Stimulated activated naive CD8-positive, alpha-beta T cell treated with anti-CD3 and anti-CD28 coated beads, Interleukin-15, amount 100 ng/mL, for 72 hours (primary cell): ENCODE data around the gene MEPE.
"Not testable (repeated sequence)": the region's sequence is repeated elsewhere in the genome, so short reads cannot be mapped to it uniquely, and the experiment has no call there.

Source experiments
- ATAC-seq: fragments of 150-1000 bp; cut with Tn5 transposase; 2 replicates; pipeline ENCODE4 v1.10.0; 2021; ENCODE audit warnings: mild to moderate bottlenecking, moderate library complexity
- DNase-seq, 2 donors: peaks; one replicate each; pipeline ENCODE4 v3.0.0; 2021 to 2022
- H3K27ac Mint-ChIP-seq, 2 donors: one replicate each; pipeline ENCODE4 v1.8.0; 2022; ENCODE audit warnings: mild to moderate bottlenecking in 2 of 2, mixed read lengths in 2 of 2, moderate library complexity in 2 of 2
- H3K27me3 Mint-ChIP-seq: one replicate; pipeline ENCODE4 v1.8.0; 2022; ENCODE audit warnings: mixed read lengths
- H3K4me1 Mint-ChIP-seq: one replicate; pipeline ENCODE4 v1.8.0; 2022; ENCODE audit warnings: mild to moderate bottlenecking, mixed read lengths
- H3K4me3 Mint-ChIP-seq, 2 donors: one replicate each; pipeline ENCODE4 v1.8.0; 2022; ENCODE audit warnings: mild to moderate bottlenecking in 2 of 2, mixed read lengths in 2 of 2, moderate library complexity in 1 of 2
- H3K9me3 Mint-ChIP-seq, 2 donors: one replicate each; pipeline ENCODE4 v1.8.0; 2022; ENCODE audit warnings: mixed read lengths in 2 of 2

MEPE gene

DNA sequence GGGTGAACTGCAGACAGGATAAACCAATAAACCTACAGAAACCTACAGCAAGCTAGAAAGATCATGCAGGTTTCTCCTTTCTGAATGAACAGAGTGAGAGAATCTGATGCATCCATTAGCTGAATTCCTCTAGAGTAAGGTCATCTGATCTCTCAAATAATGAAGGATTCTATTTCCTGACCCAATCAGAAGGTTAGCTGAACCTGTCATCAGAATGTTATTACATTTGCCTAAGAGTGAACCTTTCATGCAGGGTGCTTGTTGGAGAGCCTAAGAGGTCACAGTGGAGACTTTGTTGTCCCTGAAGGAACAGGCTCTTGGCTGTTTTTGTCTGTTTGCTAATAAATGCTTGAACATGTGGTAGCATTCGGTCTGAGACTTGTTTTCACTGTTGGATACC, 24.0 kb downstream of the MEPE start:
- DNase-seq (no peak), ATAC-seq (no peak)
- H3K4me1 Mint-ChIP-seq, result peaks cover 11% of the 10 kb centered on the region
- peaks cover 22% of the 10 kb centered on the region for H3K27me3 Mint-ChIP-seq
- no peak overlapping the region for H3K4me3 Mint-ChIP-seq
- H3K9me3 Mint-ChIP-seq, result no peaks in the 10 kb centered on the region
- H3K27ac Mint-ChIP-seq, result no peak overlapping the region

DNA sequence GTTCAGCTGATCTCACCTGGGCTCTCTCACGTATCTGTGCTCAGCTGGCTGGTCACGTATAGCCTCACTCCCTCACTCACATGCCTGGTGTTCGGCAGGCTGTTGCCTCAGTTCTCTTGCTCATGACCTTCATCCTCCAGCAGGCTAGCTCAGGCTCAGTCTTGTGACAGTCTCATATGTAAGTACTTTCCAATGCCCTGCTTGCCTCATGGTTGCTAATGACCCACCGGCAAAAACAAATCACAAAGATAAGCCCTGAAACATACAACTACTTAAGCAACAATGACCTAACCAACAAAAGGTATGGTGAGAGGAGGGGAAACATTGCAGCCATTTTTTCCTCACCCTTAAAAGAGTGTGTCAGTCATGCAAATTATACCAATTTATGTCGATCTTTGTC, 25.0 kb downstream of the MEPE start:
- H3K27ac Mint-ChIP-seq, result no peak overlapping the region
- no peak overlapping the region for H3K4me3 Mint-ChIP-seq
- H3K27me3 Mint-ChIP-seq, result peaks cover 22% of the 10 kb centered on the region
- DNase-seq, result no peak
- ATAC-seq, result no peak
- H3K4me1 Mint-ChIP-seq, result peaks cover 11% of the 10 kb centered on the region
- H3K9me3 Mint-ChIP-seq, result no peaks in the 10 kb centered on the region

DNA sequence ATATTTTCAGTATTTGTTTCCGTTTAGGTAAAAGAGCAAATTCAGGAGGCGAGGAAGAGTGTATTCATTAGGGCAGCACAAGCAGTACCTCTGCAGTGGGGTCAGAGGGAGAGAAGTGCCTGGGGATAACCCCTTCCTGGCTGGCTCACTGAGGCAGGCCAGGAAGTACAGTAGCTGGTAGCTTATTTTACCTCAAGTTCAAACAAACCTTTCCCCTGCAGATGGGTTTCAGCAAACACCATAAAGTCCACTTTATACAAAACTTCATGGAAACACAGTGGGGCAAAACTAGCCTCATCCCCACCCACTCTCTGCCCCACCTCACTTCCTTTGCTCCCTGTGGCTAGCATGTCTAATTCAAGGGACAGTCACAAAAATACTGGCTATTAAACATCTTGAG, 29.5 kb downstream of the MEPE start:
- no peaks in the 10 kb centered on the region for H3K4me1 Mint-ChIP-seq
- H3K27me3 Mint-ChIP-seq, result peaks cover 21% of the 10 kb centered on the region
- no peak overlapping the region for H3K4me3 Mint-ChIP-seq
- DNase-seq (no peak), ATAC-seq (no peak)
- no peaks in the 10 kb centered on the region for H3K9me3 Mint-ChIP-seq
- no peak overlapping the region for H3K27ac Mint-ChIP-seq

DNA sequence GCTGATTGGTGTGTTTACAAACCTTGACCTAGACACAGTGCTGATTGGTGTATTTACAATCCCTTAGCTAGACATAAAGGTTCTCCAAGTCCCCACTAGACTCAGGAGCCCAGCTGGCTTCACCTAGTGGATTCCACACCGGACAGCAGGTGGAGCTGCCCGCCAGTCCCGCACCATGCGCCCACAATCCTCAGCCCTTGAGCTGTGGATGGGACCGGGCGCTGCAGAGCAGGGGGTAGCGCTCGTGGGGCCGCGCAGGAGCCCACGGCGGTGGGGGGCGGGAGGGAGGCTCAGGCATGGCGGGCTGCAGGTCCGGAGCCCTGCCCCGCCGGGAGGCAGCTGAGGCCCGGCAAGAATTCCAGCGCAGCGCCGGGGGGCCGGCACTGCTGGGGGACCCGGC, 30.7 kb downstream of the MEPE start:
- Mint-ChIP-seq H3K27me3 (peaks cover 28% of the 10 kb centered on the region), H3K27ac (no peak overlapping the region), H3K4me3 (no peak overlapping the region), H3K4me1 (no peaks in the 10 kb centered on the region), H3K9me3 (no peaks in the 10 kb centered on the region)
- DNase-seq (no peak), ATAC-seq (peak; percentile 76)

DNA sequence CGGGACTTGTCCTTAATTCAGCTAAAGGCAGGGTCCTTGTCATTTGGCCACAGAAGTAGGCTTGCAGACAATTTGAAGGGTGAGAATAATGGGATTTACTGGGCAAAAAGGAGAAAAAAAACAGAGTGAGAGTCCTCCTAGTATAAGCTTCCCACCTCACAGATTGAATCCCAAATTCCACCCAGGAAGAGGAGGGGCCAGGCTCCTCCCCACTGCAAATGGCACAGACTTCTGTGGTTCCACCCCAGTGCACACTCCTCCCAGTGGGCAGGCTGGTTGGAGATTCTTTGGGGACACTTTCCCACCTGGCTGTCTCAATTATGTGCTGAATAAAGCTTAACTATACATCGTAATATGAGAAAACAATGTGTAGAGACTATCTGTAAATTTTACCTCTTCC, 31.6 kb downstream of the MEPE start:
- no peak overlapping the region for H3K27ac Mint-ChIP-seq
- H3K4me1 Mint-ChIP-seq, result no peaks in the 10 kb centered on the region
- no peak for ATAC-seq

DNA sequence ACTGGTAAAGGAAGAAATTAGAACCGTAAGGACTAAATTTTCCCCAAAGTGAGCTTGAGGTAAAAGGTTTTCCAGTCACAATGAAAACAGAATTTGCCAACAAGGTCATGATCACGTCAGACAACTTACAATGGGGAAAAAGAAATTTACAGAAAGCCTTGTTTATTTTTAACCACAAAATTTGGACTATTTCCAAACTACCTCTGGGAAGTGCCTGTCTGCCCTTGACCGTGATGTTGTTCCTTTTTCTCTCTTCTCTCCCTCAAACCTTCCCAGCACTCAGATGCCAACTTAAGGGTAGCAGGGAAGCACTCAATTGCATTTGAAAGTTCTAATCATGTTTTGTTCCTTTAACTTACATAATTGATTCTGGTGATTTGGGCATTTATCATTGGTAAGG, 32.5 kb downstream of the MEPE start:
- no peak for DNase-seq
- peaks cover 26% of the 10 kb centered on the region for H3K27me3 Mint-ChIP-seq
- H3K4me1 Mint-ChIP-seq, result no peaks in the 10 kb centered on the region
- no peak for ATAC-seq
- H3K4me3 Mint-ChIP-seq, result no peak overlapping the region
- H3K9me3 Mint-ChIP-seq, result no peaks in the 10 kb centered on the region
- H3K27ac Mint-ChIP-seq, result no peak overlapping the region

More for the DNA sequence above, 31.6 kb downstream of the MEPE start:
- peaks cover 26% of the 10 kb centered on the region for H3K27me3 Mint-ChIP-seq
- no peaks in the 10 kb centered on the region for H3K9me3 Mint-ChIP-seq
- H3K4me3 Mint-ChIP-seq, result no peak overlapping the region
- no peak for DNase-seq

DNA sequence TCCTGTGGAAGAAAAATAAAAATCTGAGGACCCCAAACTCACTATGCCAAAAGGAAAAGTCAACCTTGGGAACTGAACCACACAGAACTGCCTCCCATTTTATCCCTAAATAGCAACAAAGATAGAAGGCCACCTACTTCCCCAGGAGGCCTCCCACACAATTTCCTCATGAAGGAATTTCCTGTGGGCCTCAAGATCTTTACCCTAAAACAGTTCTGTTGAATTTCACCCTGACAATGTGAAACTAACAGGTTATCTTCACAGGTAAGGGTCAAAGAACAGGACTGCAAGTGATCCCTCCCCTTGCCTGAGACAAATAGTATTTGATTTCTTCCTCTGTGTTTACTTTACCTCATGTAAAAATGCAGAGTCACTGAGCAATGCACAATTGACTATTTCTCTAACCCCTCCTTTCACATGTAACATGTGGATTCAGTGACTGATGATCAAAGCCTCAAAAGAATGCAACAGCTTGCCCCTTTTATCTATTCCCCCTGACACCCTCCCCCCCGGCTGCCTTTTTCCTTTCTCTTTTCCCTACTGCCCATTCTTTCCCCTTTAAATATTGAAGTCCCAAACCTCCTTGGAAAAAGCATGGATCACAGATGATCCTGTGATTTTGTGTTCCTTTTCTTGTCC, 33.3 kb downstream of the MEPE start:
- no peaks in the 10 kb centered on the region for H3K4me1 Mint-ChIP-seq
- no peaks in the 10 kb centered on the region for H3K9me3 Mint-ChIP-seq
- no peak overlapping the region for H3K27ac Mint-ChIP-seq
- H3K4me3 Mint-ChIP-seq, result no peak overlapping the region
- H3K27me3 Mint-ChIP-seq, result peaks cover 26% of the 10 kb centered on the region
- no peak for DNase-seq
- ATAC-seq, result no peak

DNA sequence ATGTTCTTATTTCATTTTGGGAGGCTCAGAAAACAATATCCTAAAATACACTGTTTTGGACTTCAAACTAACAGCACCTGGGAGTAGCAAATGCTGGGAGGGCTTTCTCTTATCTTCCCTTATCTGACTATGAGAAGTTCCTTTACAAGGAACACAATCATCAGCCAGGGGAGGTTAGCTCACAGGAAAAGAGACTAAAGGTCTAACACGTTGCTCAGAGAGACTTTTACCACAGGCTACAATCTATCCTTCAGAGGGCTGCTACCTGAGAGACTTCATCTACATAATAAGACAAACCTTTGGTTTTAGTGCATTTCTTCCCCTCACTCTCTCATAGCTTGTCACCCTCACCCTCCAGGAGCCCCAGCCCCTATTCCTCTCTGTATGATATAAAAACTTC, 35.8 kb downstream of the MEPE start:
- H3K4me3 Mint-ChIP-seq, result no peak overlapping the region
- H3K27ac Mint-ChIP-seq, result no peak overlapping the region
- no peaks in the 10 kb centered on the region for H3K4me1 Mint-ChIP-seq
- H3K27me3 Mint-ChIP-seq, result peaks cover 36% of the 10 kb centered on the region
- DNase-seq, result no peak
- no peak for ATAC-seq
- no peaks in the 10 kb centered on the region for H3K9me3 Mint-ChIP-seq

DNA sequence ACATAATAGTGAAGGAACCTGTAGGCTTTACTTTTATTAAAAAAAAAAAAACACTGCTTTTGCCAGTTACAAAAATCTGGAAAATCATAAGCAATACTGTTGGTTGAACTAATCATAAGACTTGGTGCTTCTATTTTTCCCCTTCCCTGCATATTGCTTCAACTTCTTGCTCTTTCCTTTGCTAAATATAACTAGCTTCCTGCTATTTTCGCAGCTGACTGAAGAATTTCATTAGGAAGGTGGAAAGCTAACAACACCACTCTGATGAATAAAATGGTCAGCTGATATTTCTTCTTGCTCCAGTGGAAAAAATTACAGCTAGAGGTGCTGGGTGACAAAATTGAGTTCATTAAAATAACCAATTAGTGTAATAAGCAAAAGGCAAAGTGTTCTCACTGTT, 39.3 kb downstream of the MEPE start:
- Mint-ChIP-seq H3K4me1 (no peaks in the 10 kb centered on the region), H3K4me3 (no peak overlapping the region), H3K27ac (no peak overlapping the region), H3K9me3 (no peaks in the 10 kb centered on the region), H3K27me3 (peaks cover 26% of the 10 kb centered on the region)
- ATAC-seq (no peak), DNase-seq (no peak)

DNA sequence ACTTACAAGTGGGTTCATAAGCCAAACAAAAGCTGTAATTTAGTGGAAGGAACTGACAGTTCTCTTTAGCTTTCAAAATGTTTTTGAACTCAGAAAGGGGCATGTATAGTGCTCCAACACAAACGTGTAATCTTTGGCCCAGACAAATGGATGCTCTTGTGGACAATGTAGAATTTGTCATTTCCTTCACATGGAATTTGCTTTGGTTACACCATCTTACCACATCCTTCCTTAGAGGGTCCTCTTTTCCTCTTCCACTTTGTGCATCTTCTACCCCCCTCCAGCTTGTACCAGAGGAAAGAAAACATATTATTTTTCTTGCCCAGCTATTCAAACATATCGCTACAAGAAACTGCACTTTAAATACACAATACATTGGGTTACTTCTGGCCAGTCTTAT, 42.4 kb downstream of the MEPE start:
- Mint-ChIP-seq H3K27me3 (peaks cover 11% of the 10 kb centered on the region), H3K9me3 (no peaks in the 10 kb centered on the region), H3K27ac (no peak overlapping the region), H3K4me1 (no peaks in the 10 kb centered on the region), H3K4me3 (no peak overlapping the region)
- ATAC-seq (no peak), DNase-seq (no peak)

DNA sequence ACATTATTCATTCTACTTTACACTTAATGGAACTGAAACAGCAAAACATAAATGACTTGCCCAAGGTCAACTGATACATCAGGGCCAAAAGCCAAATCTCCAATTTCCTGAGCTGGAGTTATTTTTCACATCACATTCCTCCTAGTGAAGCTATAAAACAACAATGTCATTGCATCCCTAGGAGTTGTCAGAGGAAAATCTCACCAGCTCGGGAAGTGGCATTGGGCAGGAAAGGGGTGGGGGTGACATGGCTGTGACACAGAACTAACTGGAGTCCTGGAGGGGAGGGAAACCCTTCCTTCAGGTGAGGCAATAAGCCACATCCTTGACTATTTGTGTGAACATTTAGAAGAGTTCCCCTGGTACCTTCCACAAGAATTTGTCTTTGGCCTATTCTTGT, 47.3 kb downstream of the MEPE start:
- DNase-seq (no peak), ATAC-seq (no peak)
- no peaks in the 10 kb centered on the region for H3K4me1 Mint-ChIP-seq
- H3K27ac Mint-ChIP-seq, result no peak overlapping the region
- H3K27me3 Mint-ChIP-seq, result peaks cover 8% of the 10 kb centered on the region
- no peak overlapping the region for H3K4me3 Mint-ChIP-seq
- no peaks in the 10 kb centered on the region for H3K9me3 Mint-ChIP-seq

DNA sequence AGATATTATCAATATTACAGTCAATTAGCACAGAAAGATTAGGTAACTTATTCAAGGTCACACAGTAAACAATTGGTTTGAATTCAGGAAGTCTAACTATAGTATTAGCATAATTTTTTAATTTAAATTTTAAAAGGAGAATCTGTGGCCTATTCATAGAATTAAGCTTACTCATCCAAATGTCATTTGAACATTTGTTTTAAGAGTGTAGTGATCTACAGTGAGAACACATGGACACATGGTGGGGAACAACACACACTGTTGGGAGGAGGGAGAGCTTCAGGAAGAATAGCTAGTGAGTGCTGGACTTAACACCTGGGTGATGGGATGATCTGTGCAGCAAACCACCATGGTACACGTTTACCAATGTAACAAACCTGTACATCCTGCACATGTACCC, 48.3 kb downstream of the MEPE start:
- H3K4me1 Mint-ChIP-seq, result no peaks in the 10 kb centered on the region
- DNase-seq (no peak), ATAC-seq (no peak)
- no peaks in the 10 kb centered on the region for H3K9me3 Mint-ChIP-seq
- peaks cover 18% of the 10 kb centered on the region for H3K27me3 Mint-ChIP-seq
- H3K4me3 Mint-ChIP-seq, result no peak overlapping the region
- no peak overlapping the region for H3K27ac Mint-ChIP-seq

DNA sequence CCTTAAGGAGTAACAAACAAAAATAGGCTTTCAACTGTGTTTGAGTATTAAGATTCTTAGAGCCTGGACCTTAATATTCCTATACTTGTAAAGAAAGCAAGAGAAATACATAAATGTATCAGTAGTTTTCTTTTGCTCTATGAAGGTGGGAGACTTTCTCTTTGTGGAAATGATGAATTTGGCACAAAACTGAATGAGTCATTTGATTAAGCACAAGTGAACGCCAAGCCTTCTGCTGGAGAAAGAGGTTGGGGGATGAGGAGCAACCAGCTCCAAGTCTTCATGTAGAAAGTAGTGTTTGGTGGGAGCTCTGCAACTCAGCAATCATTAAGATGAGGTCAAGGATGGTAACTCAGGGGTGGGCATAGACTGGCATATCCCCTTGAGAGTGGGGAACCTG, 49.6 kb downstream of the MEPE start:
- ATAC-seq (no peak), DNase-seq (no peak)
- Mint-ChIP-seq H3K4me3 (no peak overlapping the region), H3K27ac (no peak overlapping the region), H3K9me3 (no peaks in the 10 kb centered on the region), H3K27me3 (peaks cover 27% of the 10 kb centered on the region), H3K4me1 (no peaks in the 10 kb centered on the region)

DNA sequence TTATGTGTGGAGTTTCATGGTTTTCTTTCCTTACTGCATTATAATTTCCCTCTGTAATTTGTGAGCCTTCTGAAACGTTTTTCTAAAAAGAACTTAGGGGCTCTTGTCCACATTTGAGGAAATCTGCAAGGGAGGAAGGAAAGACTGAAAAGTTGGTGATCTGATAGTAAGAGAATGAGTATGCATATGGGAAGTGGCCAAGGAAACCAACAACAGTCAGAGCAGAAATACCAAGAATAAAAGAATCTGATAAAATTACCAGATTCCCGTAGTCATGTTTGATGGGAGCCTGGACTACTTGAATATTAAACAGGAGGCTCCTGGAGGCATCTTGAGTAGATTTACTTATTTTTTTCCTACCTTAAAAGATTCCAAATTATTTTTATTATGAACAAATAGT, 50.1 kb downstream of the MEPE start:
- no peaks in the 10 kb centered on the region for H3K4me1 Mint-ChIP-seq
- no peaks in the 10 kb centered on the region for H3K9me3 Mint-ChIP-seq
- peaks cover 30% of the 10 kb centered on the region for H3K27me3 Mint-ChIP-seq
- no peak overlapping the region for H3K4me3 Mint-ChIP-seq
- H3K27ac Mint-ChIP-seq, result no peak overlapping the region
- DNase-seq, result no peak
- no peak for ATAC-seq

DNA sequence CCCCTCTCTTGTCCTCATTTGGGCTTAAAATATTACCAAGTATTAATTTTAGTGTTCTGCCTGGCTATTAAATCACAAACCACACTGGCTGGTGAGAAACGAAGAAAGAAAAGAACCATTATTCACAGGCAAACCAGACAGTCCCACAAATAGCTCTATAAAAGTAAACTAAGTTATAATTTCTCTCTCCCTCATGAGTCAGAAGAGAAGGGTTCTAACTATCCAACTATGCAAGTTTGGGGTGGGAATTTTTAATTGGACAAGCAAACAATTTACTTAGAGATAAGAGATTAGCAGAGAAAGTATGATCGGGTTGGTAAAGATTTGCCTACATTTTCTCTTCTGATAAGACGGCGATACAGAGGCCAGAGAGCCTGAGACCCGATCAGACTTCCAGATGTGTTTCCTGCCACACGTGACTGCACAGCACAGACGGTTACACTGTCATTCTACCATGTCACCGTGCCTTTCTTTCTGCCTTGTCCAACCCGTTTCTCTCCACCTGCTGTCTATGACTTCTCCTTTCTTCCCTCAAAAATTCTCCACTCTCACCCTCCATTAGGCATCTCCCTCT, 52.3 kb downstream of the MEPE start:
- no peak for ATAC-seq

DNA sequence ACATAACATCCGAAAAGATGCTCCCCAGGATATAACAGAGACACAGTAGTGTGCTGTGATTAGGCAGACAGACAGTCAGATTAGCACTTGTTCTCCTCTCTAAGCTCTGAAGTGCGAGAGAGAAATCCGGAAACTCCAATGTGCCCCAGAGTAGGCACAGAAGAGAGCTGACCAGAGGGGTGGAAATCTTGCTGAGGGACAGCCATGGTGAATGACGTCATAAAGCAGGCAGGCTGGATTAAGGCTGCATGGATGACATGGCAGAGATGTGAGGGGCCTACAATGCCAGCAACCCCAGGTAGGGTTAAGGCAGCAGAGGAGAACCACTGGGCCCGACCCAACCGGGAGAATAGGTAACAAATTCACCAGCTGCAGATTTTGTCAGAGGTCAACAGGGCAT, 53.3 kb downstream of the MEPE start:
- H3K4me3 Mint-ChIP-seq, result no peak overlapping the region
- no peak overlapping the region for H3K27ac Mint-ChIP-seq
- H3K9me3 Mint-ChIP-seq, result peaks cover 0 to 6% of the 10 kb centered on the region in 2 donors
- no peak for ATAC-seq
- H3K4me1 Mint-ChIP-seq, result no peaks in the 10 kb centered on the region
- no peak for DNase-seq
- H3K27me3 Mint-ChIP-seq, result peaks cover 30% of the 10 kb centered on the region

More for the DNA sequence above, 52.3 kb downstream of the MEPE start:
- no peak overlapping the region for H3K27ac Mint-ChIP-seq
- H3K27me3 Mint-ChIP-seq, result peaks cover 30% of the 10 kb centered on the region
- H3K9me3 Mint-ChIP-seq, result no peaks in the 10 kb centered on the region
- H3K4me1 Mint-ChIP-seq, result no peaks in the 10 kb centered on the region
- no peak for DNase-seq
- no peak overlapping the region for H3K4me3 Mint-ChIP-seq

DNA sequence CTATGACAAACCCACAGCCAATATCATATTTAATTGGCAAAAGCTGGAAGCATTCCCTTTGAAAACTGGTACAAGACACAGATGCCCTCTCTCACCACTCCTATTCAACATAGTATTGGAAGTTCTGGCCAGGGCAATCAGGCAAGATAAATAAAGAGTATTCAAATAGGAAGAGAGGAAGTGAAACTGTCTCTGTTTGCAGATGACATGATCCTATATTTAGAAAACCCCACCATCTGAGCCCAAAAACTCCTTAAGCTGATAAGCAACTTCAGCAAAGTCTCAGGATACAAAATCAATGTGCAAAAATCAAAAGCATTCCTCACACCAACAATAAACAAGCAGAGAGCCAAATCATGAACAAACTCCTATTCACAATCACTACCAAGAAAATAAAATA, 58.0 kb downstream of the MEPE start:
- H3K9me3 Mint-ChIP-seq, result peaks cover 10 to 13% of the 10 kb centered on the region in 2 donors
- not testable (repeated sequence) for H3K4me3 Mint-ChIP-seq, DNase-seq, H3K4me1 Mint-ChIP-seq, ATAC-seq, H3K27ac Mint-ChIP-seq
- H3K27me3 Mint-ChIP-seq, result peaks cover 16% of the 10 kb centered on the region
